SIG-M5 treated with dmso at 0.1 percent for 504 hours (cell line): Measurements from ENCODE around the gene CFAP92.
A peak's percentile ranks its signal among the peaks of the same experiment; 100 is the strongest.

Experiments used
- DNase-seq: peaks from one replicate; lab custom pipeline; 2025; ENCODE audit not compliant: unreplicated experiment; lab: John Stamatoyannopoulos, UW

CFAP92 gene

GRCh38 chr3:128870347-128870746 lies 123.5 kb downstream of the CFAP92 start:
- no peak for DNase-seq

GRCh38 chr3:128867200-128868125 lies 126.4 kb downstream of the CFAP92 start:
- DNase-seq = peak; percentile 93

- DNase-seq = peak; percentile 77
Measured at GRCh38 chr3:128864849-128865804, 128.7 kb downstream of the CFAP92 start.

GRCh38 chr3:128864351-128864811 lies 129.5 kb downstream of the CFAP92 start:
- DNase-seq = peak; percentile 80

- DNase-seq = peak; percentile 22
Measured at GRCh38 chr3:128863560-128863959, 130.3 kb downstream of the CFAP92 start.

- DNase-seq = no peak
Measured at GRCh38 chr3:128861491-128861890, 132.4 kb downstream of the CFAP92 start.
